Keratinocyte (primary cell): Measurements from ENCODE around the gene MMD2. TPM values are rescaled to one million over a fixed set of nuclear protein-coding genes. Genes with fewer than 3 reads are reported as not detected.

ENCODE experiments used
- DNase-seq: peaks from one replicate; pipeline ENCODE4 v3.0.0-alpha.2; 2011; ENCODE audit warnings: low read depth, missing footprints, low spot score
- FAIRE-seq: peaks from 2 replicates; lab custom pipeline; 2011; peaks lifted over from hg19 to GRCh38; lab: Jason Lieb, UNC
- H2AFZ ChIP-seq: 2 replicates; pipeline ENCODE4 v1.6.0; 2012; ENCODE audit warnings: low read length, control low read depth, inconsistent platforms; ENCODE audit not compliant: control insufficient read depth
- H3K27ac ChIP-seq: 2 replicates; pipeline ENCODE4 v1.5.1; 2011; ENCODE audit warnings: low read length; ENCODE audit not compliant: control insufficient read depth, insufficient read depth
- H3K27me3 ChIP-seq: 3 replicates; pipeline ENCODE4 v1.6.0; 2011; ENCODE audit warnings: low read length; ENCODE audit not compliant: control insufficient read depth, insufficient read depth; ENCODE audit errors: extremely low read depth
- H3K36me3 ChIP-seq, 2 experiments: 2 replicates in 1 of 2; 3 replicates in 1 of 2; pipeline ENCODE4 v1.5.1; 2011; ENCODE audit warnings: low read length in 2 of 2, mild to moderate bottlenecking in 1 of 2; ENCODE audit not compliant: control insufficient read depth in 2 of 2, insufficient read depth in 2 of 2; ENCODE audit errors: extremely low read depth in 1 of 2
- H3K4me1 ChIP-seq: 3 replicates; pipeline ENCODE4 v1.5.1; 2011; ENCODE audit warnings: low read length; ENCODE audit not compliant: control insufficient read depth, insufficient read depth; ENCODE audit errors: extremely low read depth
- H3K4me2 ChIP-seq: 3 replicates; pipeline ENCODE4 v1.6.0; 2011; ENCODE audit warnings: low read depth, low read length; ENCODE audit not compliant: control insufficient read depth, insufficient read depth; ENCODE audit errors: extremely low read depth
- H3K4me3 ChIP-seq, 3 experiments: fragments of 200-600 bp in 1 of 3; sonication (generic) in 1 of 3; 2 replicates in 2 of 3; 3 replicates in 1 of 3; pipeline ENCODE4 v1.5.1; 2011 to 2016; ENCODE audit warnings: low read length in 3 of 3, mild to moderate bottlenecking in 3 of 3, control low read depth in 2 of 3, inconsistent platforms in 1 of 3, low read depth in 1 of 3, mixed read lengths in 1 of 3, mixed run types in 1 of 3, moderate library complexity in 1 of 3; ENCODE audit not compliant: control insufficient read depth in 2 of 3, insufficient read depth in 2 of 3; ENCODE audit errors: extremely low read depth in 1 of 3
- H3K79me2 ChIP-seq: 2 replicates; pipeline ENCODE4 v1.6.0; 2012; ENCODE audit warnings: low read length; ENCODE audit not compliant: control insufficient read depth, insufficient read depth
- H3K9ac ChIP-seq: 3 replicates; pipeline ENCODE4 v1.6.0; 2011; ENCODE audit warnings: low read length; ENCODE audit not compliant: control insufficient read depth, insufficient read depth; ENCODE audit errors: extremely low read depth
- H3K9me1 ChIP-seq: 3 replicates; pipeline ENCODE4 v1.6.0; 2011; ENCODE audit warnings: low read length; ENCODE audit not compliant: control insufficient read depth, insufficient read depth; ENCODE audit errors: extremely low read depth
- H3K9me3 ChIP-seq: 2 replicates; pipeline ENCODE4 v1.5.1; 2012; ENCODE audit warnings: low read depth, low read length; ENCODE audit not compliant: control insufficient read depth
- H4K20me1 ChIP-seq: 3 replicates; pipeline ENCODE4 v1.6.0; 2011; ENCODE audit warnings: low read length; ENCODE audit not compliant: control insufficient read depth, insufficient read depth; ENCODE audit errors: extremely low read depth
- CTCF ChIP-seq, 3 experiments: IDR thresholded peaks in 1 of 3; conservative IDR thresholded peaks in 1 of 3; optimal IDR thresholded peaks in 1 of 3; 2 replicates in 2 of 3; 3 replicates in 1 of 3; pipeline versions ENCODE3 to v1.5.1; 2011; ENCODE audit warnings: low read length in 3 of 3, mild to moderate bottlenecking in 3 of 3, moderate library complexity in 2 of 3, control low read depth in 1 of 3, inconsistent platforms in 1 of 3; ENCODE audit not compliant: insufficient read depth in 2 of 3; ENCODE audit errors: extremely low read depth in 1 of 3
- EZH2 ChIP-seq: IDR thresholded peaks from one replicate; pipeline ENCODE4 v1.6.1; 2012; ENCODE audit warnings: inconsistent platforms, mild to moderate bottlenecking, low read length, moderate library complexity
- dilution Hi-C: fragments of 300-500 bp; cut with MboI; formaldehyde crosslinking; loops from one replicate; pipeline ENCODE4 v1.7.0; 2020; ENCODE audit warnings: low sequenced_read_pairs; ENCODE audit not compliant: extremely low pct_ligation_motif_present
- polyA plus RNA-seq, 5 experiments: library from polyadenylated mRNA; depleted of rRNA in 3 of 5; stranded (reverse) in 3 of 5; stranded (forward) in 1 of 5; unstranded in 1 of 5; fragments of >200 nt; gene quantifications; 1 replicate in 1 of 5; 2 replicates in 3 of 5; 3 replicates in 1 of 5; pipeline versions ENCODE4 v1.2.1 to v1.2.3, GENCODE V29; 2011 to 2012; ENCODE audit warnings: missing spikeins in 2 of 5, low read depth in 1 of 5, low replicate concordance in 1 of 5

MMD2 gene
- polyA plus RNA-seq, 1 donor (not counting 4 experiments of a cell fraction or from before 2014, with no cell fraction given): not detected

GRCh38 chr7:4945949-4946348 is 13.0 kb downstream of the MMD2 start:
- dilution Hi-C loops: no loop called here
- H3K36me3 ChIP-seq: no peaks in the 10 kb centered on the region
- H3K9ac ChIP-seq: no peak overlapping the region
- FAIRE-seq (no peak), DNase-seq (no peak)
- no peak overlapping the region for H2AFZ ChIP-seq
- no peaks in the 10 kb centered on the region for H3K4me1 ChIP-seq
- no peak for TF ChIP-seq CTCF (optimal IDR thresholded peaks at IDR 0.05 in 1 of 3, IDR thresholded peaks at IDR 0.05 in 1 of 3, conservative IDR thresholded peaks at IDR 0.05 in 1 of 3; ENCODE audit: extremely low read depth in 1 of 3, insufficient read depth in 2 of 3, low read length in 3 of 3)
- TF ChIP-seq EZH2: no peak
- no peaks in the 10 kb centered on the region for H4K20me1 ChIP-seq
- H3K4me3 ChIP-seq: no peak overlapping the region
- no peaks in the 10 kb centered on the region for H3K79me2 ChIP-seq
- H3K9me3 ChIP-seq: no peaks in the 10 kb centered on the region
- H3K9me1 ChIP-seq: no peaks in the 10 kb centered on the region
- no peak overlapping the region for H3K4me2 ChIP-seq
- H3K27me3 ChIP-seq: no peaks in the 10 kb centered on the region
- H3K27ac ChIP-seq: no peak overlapping the region

GRCh38 chr7:4944939-4945338 is 14.0 kb downstream of the MMD2 start:
- H3K4me1 ChIP-seq: no peaks in the 10 kb centered on the region
- H4K20me1 ChIP-seq: no peaks in the 10 kb centered on the region
- H3K27me3 ChIP-seq: no peaks in the 10 kb centered on the region
- no peak for TF ChIP-seq EZH2
- no peak for TF ChIP-seq CTCF (optimal IDR thresholded peaks at IDR 0.05 in 1 of 3, IDR thresholded peaks at IDR 0.05 in 1 of 3, conservative IDR thresholded peaks at IDR 0.05 in 1 of 3; ENCODE audit: extremely low read depth in 1 of 3, insufficient read depth in 2 of 3, low read length in 3 of 3)
- H3K4me3 ChIP-seq: no peak overlapping the region
- H3K9me1 ChIP-seq: no peaks in the 10 kb centered on the region
- no peak overlapping the region for H3K27ac ChIP-seq
- DNase-seq (no peak), FAIRE-seq (no peak)
- H2AFZ ChIP-seq: no peak overlapping the region
- no peaks in the 10 kb centered on the region for H3K9me3 ChIP-seq
- no peak overlapping the region for H3K9ac ChIP-seq
- no peak overlapping the region for H3K4me2 ChIP-seq
- H3K36me3 ChIP-seq: no peaks in the 10 kb centered on the region
- no peaks in the 10 kb centered on the region for H3K79me2 ChIP-seq
- dilution Hi-C loops: no loop called here
